ENCODE data around the gene GPR63.

Gene GPR63

DNA sequence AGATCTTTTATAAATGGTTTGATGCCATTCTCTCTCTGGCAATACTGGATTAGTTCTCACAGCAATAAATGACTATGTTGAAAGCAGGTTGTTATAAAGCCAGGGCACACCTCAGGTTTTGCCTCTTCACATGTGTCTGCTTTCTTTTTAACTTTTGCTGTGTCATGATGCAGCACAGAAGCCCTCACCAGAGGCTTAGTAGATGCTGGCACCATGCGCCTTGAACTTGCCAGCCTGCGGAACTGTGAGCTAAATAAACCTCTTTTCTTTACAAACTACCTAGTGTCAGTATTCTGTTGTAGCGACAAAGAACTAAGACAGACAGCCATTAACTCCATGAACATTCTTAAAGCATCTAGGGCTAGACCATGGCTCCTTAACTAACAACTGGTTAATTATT, 15.3 kb upstream of the GPR63 start:
- CTCF ChIA-PET, result no interaction called here

DNA sequence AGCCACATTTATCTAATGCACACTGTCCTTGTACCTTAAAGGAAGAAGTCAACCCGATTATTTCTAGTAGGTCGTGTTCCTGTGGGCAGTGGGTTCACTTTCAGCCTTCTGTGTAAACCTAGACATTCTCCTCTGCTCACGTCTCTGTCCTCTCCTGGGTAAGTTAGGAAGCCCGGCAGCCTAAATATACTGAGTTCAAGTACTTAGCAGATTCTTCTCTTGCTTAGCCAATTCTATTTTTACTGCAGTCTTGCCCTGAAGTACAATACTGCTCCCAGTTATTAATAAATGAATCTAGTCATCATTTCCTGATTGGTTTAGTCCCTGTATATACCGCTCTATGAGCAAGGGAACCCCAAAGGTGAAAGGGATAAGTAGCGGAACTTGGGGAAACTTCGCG, 14.6 kb upstream of the GPR63 start:
- no peak for DNase-seq (ENCODE audit: extremely low spot score)
- TF ChIP-seq, protein P1, sequence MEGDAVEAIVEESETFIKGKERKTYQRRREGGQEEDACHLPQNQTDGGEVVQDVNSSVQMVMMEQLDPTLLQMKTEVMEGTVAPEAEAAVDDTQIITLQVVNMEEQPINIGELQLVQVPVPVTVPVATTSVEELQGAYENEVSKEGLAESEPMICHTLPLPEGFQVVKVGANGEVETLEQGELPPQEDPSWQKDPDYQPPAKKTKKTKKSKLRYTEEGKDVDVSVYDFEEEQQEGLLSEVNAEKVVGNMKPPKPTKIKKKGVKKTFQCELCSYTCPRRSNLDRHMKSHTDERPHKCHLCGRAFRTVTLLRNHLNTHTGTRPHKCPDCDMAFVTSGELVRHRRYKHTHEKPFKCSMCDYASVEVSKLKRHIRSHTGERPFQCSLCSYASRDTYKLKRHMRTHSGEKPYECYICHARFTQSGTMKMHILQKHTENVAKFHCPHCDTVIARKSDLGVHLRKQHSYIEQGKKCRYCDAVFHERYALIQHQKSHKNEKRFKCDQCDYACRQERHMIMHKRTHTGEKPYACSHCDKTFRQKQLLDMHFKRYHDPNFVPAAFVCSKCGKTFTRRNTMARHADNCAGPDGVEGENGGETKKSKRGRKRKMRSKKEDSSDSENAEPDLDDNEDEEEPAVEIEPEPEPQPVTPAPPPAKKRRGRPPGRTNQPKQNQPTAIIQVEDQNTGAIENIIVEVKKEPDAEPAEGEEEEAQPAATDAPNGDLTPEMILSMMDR (IDR thresholded peaks at IDR 0.05; ENCODE audit: control extremely low read depth, extremely low read depth, low read depth, missing control alignments), result no peak
- ChIA-PET CTCF (no interaction called here), POLR2A (no interaction called here)

More for the DNA sequence above, 15.3 kb upstream of the GPR63 start:
- DNase-seq (ENCODE audit: extremely low spot score), result no peak
- TF ChIP-seq, protein P1 (IDR thresholded peaks at IDR 0.05; ENCODE audit: control extremely low read depth, extremely low read depth, low read depth, missing control alignments), result no peak
- POLR2A ChIA-PET, result no interaction called here

DNA sequence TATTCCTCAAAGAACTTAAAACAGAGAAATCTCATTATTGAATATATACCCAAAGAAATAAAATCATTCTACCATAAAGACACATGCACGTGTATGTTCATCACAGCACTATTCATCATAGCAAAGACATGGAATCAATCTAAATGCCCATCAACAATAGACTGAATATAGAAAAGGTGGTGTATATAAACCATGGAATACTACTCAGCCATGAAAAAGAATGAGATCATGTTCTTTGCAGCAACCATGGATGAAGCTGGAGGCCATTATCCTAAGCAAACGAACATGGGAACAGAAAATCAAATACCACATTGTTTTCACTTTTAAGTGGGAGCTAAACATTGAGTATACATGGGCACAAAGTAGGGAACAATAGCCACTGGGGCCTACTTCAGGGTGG, 12.3 kb upstream of the GPR63 start:
- POLR2A ChIA-PET, result no interaction called here
- no peak for DNase-seq (ENCODE audit: extremely low spot score)
- TF ChIP-seq, protein P1 (IDR thresholded peaks at IDR 0.05; ENCODE audit: control extremely low read depth, extremely low read depth, low read depth, missing control alignments), result no peak
- CTCF ChIA-PET, result interaction anchor here (2.9 kb wide), 1 partner anchor 11 kb away, joined by 12 read pairs; the partner anchor contains the start of gene GPR63

DNA sequence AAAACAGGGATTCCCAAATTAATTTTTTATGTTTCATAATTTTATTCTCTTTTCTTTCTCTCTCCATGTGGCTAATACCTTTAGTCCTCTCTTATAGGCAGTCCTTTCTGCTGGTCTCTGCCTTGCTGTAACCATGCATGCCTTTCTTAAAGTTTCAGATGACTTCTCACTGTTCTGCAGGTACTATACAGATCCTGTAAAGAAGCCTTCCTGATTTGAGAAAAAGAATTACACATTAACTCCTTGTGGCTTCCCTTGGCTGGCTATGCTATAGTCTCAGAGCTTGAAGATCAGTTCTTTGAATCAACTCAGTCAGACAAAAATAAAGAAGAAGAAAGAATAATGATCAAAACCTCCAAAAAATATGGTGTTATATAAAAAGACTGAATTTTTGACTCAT, 7.3 kb upstream of the GPR63 start:
- ChIA-PET CTCF (interaction anchor here (1.0 kb wide), 1 partner anchor 15 kb away, joined by 3 read pairs; no protein-coding TSS in a partner anchor), POLR2A (no interaction called here)
- TF ChIP-seq, protein P1 (IDR thresholded peaks at IDR 0.05; ENCODE audit: control extremely low read depth, extremely low read depth, low read depth, missing control alignments), result no peak
- no peak for DNase-seq (ENCODE audit: extremely low spot score)

DNA sequence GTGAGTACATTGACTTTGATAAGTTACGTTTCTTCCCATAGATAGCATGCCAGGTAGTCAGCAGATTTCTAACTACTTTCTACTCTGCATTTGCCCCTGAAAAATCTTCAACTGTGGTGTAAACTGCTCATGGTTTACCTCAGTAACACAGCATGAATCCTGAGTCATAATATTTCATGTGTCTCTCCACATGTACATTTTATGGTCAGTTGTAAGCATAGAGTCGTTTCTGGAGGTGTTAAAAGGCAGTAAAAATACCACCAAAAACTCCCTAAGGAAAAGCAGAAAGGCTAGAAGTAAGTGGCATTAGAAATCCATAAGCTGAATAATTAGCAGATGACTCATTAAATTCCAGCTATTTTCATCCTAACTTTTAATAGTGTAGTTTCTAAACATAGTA, 4.1 kb upstream of the GPR63 start:
- ChIA-PET POLR2A (no interaction called here), CTCF (no interaction called here)
- TF ChIP-seq, protein P1 (IDR thresholded peaks at IDR 0.05; ENCODE audit: control extremely low read depth, extremely low read depth, low read depth, missing control alignments), result no peak
- no peak for DNase-seq (ENCODE audit: extremely low spot score)

DNA sequence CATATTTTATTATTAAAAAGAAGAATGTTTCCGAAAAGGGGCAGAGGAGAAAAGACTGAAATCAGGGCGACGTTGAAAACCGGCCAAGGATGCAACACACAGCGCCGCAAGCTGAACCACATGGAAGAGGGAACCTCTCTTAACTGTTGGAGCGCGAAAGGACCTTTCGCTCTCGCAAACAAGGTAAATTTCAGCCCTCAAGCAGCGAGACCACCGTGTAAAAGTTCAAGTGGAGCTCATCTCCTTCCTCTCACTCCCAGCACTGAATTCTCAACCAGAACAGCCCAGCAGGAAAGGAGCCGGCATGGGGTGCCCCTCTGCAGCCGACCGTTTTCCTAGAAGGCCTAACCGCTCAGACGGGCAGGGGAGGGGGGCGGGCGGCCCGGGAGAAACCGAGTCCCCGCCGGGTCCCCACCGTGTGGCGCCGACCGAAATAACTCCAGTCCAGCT, 621 bp downstream of the GPR63 start:
- POLR2A ChIA-PET, result no interaction called here
- TF ChIP-seq, protein P1 (IDR thresholded peaks at IDR 0.05; ENCODE audit: control extremely low read depth, extremely low read depth, low read depth, missing control alignments), result no peak
- CTCF ChIA-PET, result no interaction called here
- no peak for DNase-seq (ENCODE audit: extremely low spot score)

DNA sequence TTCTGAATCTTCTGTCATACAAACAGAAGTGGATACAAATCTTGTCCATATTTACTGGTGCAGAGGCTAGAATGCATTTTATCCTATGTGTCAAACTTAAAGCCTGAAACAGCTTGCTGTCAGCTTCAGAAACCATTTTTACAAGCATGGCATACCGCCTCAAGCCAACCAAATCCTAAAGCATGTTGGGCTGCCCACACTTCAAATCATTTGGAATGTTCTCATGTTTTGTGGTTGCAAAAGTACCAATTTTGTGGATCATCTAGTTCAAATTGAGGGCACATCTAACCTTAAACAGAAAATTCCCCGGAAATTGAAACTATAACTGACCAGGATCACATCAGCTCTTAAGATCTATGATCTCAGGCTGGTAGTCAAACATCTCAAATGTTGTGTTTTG, 3.2 kb downstream of the GPR63 start:
- no peak for DNase-seq (ENCODE audit: extremely low spot score)
- CTCF ChIA-PET, result interaction anchor here (1.2 to 1.6 kb wide), 4 partner anchors 13 to 64 kb away, joined by 3 to 5 read pairs (median 4); no protein-coding TSS in a partner anchor
- TF ChIP-seq, protein P1 (IDR thresholded peaks at IDR 0.05; ENCODE audit: control extremely low read depth, extremely low read depth, low read depth, missing control alignments), result no peak
- POLR2A ChIA-PET, result no interaction called here

All from GM10248 (cell line).